HG02981 (cell line): ENCODE results near the gene LAMTOR3.

Experiments used
- ATAC-seq: cut with Tn5 transposase; IDR thresholded peaks from one replicate; pipeline ENCODE4 v1.9.1; 2021; ENCODE audit warnings: mild to moderate bottlenecking, moderate library complexity; ENCODE audit not compliant: unreplicated experiment

The LAMTOR3 gene

GRCh38 chr4:99894161-99894997 lies at the start of gene LAMTOR3:
Gene LAMTOR3, minus strand, starts transcription at chr4:99894427. Its CDS starts 464 bp downstream, at chr4:99893963.
- peak; percentile 100 for ATAC-seq

- no peak for ATAC-seq
Measured at GRCh38 chr4:99938243-99938753, 44.1 kb upstream of the LAMTOR3 start.

DNA sequence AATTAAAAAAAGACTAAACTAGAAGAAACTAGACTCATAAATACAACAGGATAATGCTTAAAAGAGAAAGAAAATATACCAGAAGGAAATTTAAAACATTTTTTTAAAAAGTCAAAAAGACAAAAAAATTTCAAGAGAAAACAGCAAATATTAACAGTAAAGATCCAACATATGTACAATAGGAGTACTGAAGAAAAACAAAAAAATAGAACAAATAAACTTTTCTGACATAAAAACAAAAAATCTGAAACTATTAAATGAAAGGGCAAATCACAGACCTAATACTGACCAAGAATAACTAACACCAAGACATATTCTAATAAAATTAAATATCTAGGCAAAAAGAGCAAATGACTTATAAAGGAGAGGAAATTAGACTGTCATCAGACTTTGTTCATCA lies 40.7 kb upstream of the LAMTOR3 start:
- ATAC-seq, result no peak

DNA sequence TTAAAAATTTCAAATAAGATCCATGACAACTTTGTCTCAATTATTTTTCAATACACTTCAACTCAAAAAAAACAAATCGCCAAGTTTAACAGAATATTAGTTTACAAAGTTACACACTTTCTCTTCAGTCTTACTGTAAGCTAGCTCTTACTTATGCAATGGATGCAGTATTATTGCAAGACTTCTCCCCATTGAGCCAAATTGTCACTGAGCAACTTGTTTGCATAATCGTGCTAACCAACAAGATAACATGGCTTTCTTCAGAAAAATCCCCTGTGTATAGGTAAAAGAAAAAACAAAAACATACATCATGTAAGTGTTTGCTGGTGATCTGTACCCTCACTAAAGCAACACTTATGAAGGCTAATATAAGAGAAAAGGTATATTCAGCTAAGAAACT lies 33.3 kb upstream of the LAMTOR3 start:
- ATAC-seq, result no peak

DNA sequence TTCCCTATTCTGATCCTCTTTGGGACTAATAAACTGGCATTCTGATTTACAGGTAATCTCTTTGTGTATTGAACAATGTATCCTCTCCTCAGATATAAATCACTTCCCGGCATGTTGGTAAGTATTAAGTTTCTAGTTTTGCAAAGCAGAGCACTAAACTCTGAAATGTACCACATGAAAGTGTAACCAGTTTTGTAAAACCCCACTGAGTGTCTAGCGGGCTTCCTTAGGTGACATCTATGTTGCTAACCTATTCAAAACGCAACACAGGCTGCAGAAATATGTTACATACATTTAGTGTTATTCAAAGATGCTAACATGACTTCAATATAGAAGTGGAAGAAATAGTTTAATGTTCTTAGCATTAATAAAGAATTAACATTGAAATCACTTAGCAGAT lies 26.9 kb upstream of the LAMTOR3 start:
- ATAC-seq, result no peak

GRCh38 chr4:99918656-99919055 lies 24.4 kb upstream of the LAMTOR3 start:
- ATAC-seq, result no peak

GRCh38 chr4:99917575-99917974 lies 23.3 kb upstream of the LAMTOR3 start:
- ATAC-seq, result no peak

DNA sequence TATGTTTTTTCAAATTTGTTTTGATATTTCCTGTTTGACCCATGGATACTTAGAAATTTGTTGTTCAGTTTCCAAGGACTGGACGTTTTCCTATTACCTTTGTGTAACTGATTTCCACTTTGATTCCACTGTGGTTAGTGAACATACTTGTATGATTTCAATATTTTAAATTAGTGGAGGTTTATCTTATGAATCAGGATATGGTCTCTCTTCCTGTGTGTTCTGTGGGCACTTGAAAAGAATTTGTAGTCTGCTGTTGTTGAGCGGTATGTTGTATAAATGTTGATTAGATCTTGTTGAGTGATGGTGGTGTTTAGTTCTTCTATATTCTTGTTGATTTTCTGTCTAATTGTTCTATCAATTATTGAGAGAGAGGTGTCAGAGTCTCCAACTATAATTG lies 21.2 kb upstream of the LAMTOR3 start:
- ATAC-seq, result no peak

- ATAC-seq, result no peak
Measured at GRCh38 chr4:99894998-99895397, 771 bp upstream of the LAMTOR3 start.

DNA sequence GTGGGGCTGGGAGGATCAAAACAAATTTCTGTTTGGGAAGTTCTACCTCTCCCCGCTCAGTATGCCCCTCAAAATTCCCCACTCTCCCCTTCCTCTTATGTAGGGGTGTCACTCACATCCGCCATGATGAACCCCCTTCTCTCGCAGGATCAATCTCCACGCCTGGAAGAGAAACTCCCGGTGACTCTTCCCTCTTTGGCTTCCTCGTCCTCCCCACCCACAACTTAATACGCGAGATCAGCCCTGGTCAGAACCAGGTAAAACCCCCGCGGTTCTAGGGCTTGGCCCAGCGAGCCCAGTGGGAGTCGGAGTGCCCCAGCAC lies 427 bp downstream of the LAMTOR3 start:
- ATAC-seq, result no peak

- no peak for ATAC-seq
Measured at GRCh38 chr4:99893029-99893428, 1.2 kb downstream of the LAMTOR3 start.

- ATAC-seq, result no peak
Measured at GRCh38 chr4:99891351-99891750, 2.9 kb downstream of the LAMTOR3 start.

- ATAC-seq, result no peak
Measured at GRCh38 chr4:99887837-99888236, 6.4 kb downstream of the LAMTOR3 start.

- ATAC-seq, result no peak
Measured at GRCh38 chr4:99886146-99886545, 8.1 kb downstream of the LAMTOR3 start.

GRCh38 chr4:99885687-99886086 lies 8.5 kb downstream of the LAMTOR3 start:
- no peak for ATAC-seq

- ATAC-seq, result no peak
Measured at GRCh38 chr4:99885063-99885664, 9.1 kb downstream of the LAMTOR3 start.

DNA sequence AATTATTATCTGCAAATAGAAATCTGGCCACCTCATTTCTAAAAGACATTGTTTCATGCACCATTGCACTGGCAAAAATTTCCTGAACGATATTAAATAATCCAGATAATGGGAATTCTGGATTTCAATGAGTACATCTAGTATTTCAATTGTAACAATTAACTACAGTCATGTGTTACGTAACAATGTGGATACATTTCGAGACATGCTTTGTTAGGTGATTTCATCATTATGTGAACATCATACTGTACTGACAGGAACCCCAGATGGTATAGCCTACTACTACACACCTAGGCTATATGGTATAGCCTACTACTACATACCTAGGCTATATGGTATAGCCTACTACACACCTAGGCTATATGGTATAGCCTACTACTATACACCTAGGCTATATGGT lies 14.8 kb downstream of the LAMTOR3 start:
- no peak for ATAC-seq

- no peak for ATAC-seq
Measured at GRCh38 chr4:99878604-99879003, 15.6 kb downstream of the LAMTOR3 start.

GRCh38 chr4:99876946-99877345 lies 17.3 kb downstream of the LAMTOR3 start:
- ATAC-seq, result no peak

DNA sequence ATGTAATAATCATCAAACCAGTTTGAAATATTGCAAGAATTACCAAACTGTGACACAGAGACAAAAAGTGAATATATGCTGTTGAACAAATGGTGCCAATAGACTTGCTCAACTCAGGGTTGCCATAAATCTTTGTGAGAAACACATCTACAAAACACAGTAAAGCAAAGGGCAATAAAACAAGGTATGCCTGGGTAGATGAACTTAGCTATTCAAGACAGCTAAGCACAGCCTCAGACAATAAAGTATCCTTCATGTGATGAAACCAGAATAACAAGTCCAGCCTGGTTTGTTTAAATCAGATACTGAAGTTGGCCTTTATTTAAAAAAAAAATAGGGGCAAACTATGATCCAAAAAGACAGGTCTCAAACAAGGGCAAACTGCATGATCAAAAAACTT lies 19.2 kb downstream of the LAMTOR3 start:
- ATAC-seq, result no peak

DNA sequence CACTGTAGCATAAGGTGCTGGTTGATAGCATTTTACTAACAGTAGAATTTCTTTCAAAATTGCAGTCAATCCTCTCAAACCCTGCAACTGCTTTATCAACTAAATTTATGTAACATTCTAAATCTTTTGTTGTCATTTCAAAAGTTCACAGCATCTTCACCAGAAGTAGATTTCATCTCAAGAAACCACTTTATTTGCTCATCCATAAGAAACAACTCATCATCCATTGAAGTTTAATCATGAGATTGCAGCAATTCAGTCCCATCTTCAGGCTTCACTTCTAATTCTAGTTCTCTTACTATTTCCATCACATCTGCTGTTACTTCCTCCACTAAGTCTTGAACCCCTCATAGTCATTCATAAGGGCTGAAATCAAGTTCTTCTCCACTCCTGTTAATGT lies 21.7 kb downstream of the LAMTOR3 start:
- ATAC-seq, result no peak

- ATAC-seq, result peak; percentile 79
Measured at GRCh38 chr4:99868126-99868596, 26.1 kb downstream of the LAMTOR3 start.
